ENCODE data around the gene NDUFAF7. TPM values are rescaled to one million over a fixed set of nuclear protein-coding genes. Genes with fewer than 3 reads are reported as not detected.

The NDUFAF7 gene
- polyA plus RNA-seq, 3 donors = 4.7 to 12.2 (median 5.6) TPM

- no peak for TF ChIP-seq CTCF (IDR thresholded peaks at IDR 0.05)
- Histone ChIP-seq H3K4me1 (ENCODE audit: control insufficient read depth in 1 of 2, insufficient read depth in 2 of 2, low read length in 2 of 2) (peaks cover 23 to 27% of the 10 kb centered on the region in 2 donors), H3K9ac (ENCODE audit: insufficient read depth, low read length, poor library complexity, severe bottlenecking) (peak overlapping the region; percentile 88), H3K4me3 (replicated peaks in 1 of 3; ENCODE audit: low read depth in 2 of 3, low read length in 3 of 3) (peak overlapping the region; percentile 70 to 96 (median 87)), H3K79me2 (ENCODE audit: insufficient read depth, low read length) (peaks cover 93% of the 10 kb centered on the region), H2AFZ (ENCODE audit: insufficient read depth, low read depth, low read length, poor library complexity, severe bottlenecking) (peak overlapping the region; percentile 97), H4K20me1 (ENCODE audit: insufficient read depth, low read length) (peaks cover 22% of the 10 kb centered on the region), H3K9me3 (replicated peaks in 1 of 2; ENCODE audit: control insufficient read depth in 1 of 2, insufficient read depth in 1 of 2, low read length in 2 of 2) (no peaks in the 10 kb centered on the region), H3K36me3 (replicated peaks in 1 of 2; ENCODE audit: control insufficient read depth in 1 of 2, insufficient read depth in 2 of 2, low read length in 2 of 2) (peaks cover 18 to 36% of the 10 kb centered on the region in 2 donors), H3K27me3 (ENCODE audit: control insufficient read depth in 2 of 2, insufficient read depth in 2 of 2, low read length in 2 of 2) (no peaks in the 10 kb centered on the region), H3K4me2 (replicated peaks; ENCODE audit: extremely low read depth, low read length, poor library complexity, severe bottlenecking) (peak overlapping the region; percentile 97), H3K27ac (ENCODE audit: low read depth in 1 of 2, low read length in 2 of 2) (peak overlapping the region; percentile 86 to 96)
- Mint-ChIP-seq H3K4me3 (no peak overlapping the region), H3K36me3 (peaks cover 39 to 41% of the 10 kb centered on the region in 2 donors), H3K4me1 (peaks cover 4% of the 10 kb centered on the region), H3K27me3 (ENCODE audit: low read depth in 3 of 3) (no peaks in the 10 kb centered on the region), H3K9me3 (no peaks in the 10 kb centered on the region), H3K27ac (no peak overlapping the region)
- WGBS (ENCODE audit: insufficient coverage) = 0% methylated on average over 1 of the region's 8 CpGs
- intact Hi-C loops (cut with micrococcal nuclease) = loop anchor here (1.0 to 5.0 kb wide), 2 partner anchors 12 to 33 kb away; partner anchors contain the start of gene CEBPZOS (in 2 of the 2)
- no peak for DNase-seq
These were observed 877 bp upstream of the NDUFAF7 start for GRCh38 chr2:37230581-37230980.

- no peaks in the 10 kb centered on the region for H3K4me1 Mint-ChIP-seq
- peaks cover 12% of the 10 kb centered on the region for H4K20me1 ChIP-seq (ENCODE audit: insufficient read depth, low read length)
- H3K4me3 ChIP-seq (replicated peaks in 1 of 3; ENCODE audit: low read depth in 2 of 3, low read length in 3 of 3) = peak overlapping the region; percentile 70 to 96 (median 87)
- peak in 1 of 3 donors; percentile 1 for DNase-seq
- peaks cover 0 to 3% (median 0%) of the 10 kb centered on the region in 7 donors for H3K9me3 Mint-ChIP-seq
- H3K36me3 ChIP-seq (replicated peaks in 1 of 2; ENCODE audit: control insufficient read depth in 1 of 2, insufficient read depth in 2 of 2, low read length in 2 of 2) = peaks cover 26 to 30% of the 10 kb centered on the region in 2 donors
- no peaks in the 10 kb centered on the region for H3K27me3 Mint-ChIP-seq (ENCODE audit: low read depth in 3 of 3)
- H3K27me3 ChIP-seq (ENCODE audit: control insufficient read depth in 2 of 2, insufficient read depth in 2 of 2, low read length in 2 of 2) = no peaks in the 10 kb centered on the region
- WGBS (ENCODE audit: insufficient coverage) = 33% methylated on average over 13 of the region's 18 CpGs
- H3K27ac Mint-ChIP-seq = no peak overlapping the region
- H3K4me3 Mint-ChIP-seq = no peak overlapping the region
- H3K4me2 ChIP-seq (replicated peaks; ENCODE audit: extremely low read depth, low read length, poor library complexity, severe bottlenecking) = peak overlapping the region; percentile 97
- H3K36me3 Mint-ChIP-seq = peaks cover 38 to 42% of the 10 kb centered on the region in 2 donors
- H3K9me3 ChIP-seq (replicated peaks in 1 of 2; ENCODE audit: control insufficient read depth in 1 of 2, insufficient read depth in 1 of 2, low read length in 2 of 2) = no peaks in the 10 kb centered on the region
- intact Hi-C loops (cut with micrococcal nuclease) = loop anchor here (5.0 kb wide), 1 partner anchor 35 kb away; the partner anchor contains the start of gene CEBPZOS (in 2 of the 2)
- peak overlapping the region; percentile 86 to 96 for H3K27ac ChIP-seq (ENCODE audit: low read depth in 1 of 2, low read length in 2 of 2)
- peaks cover 78% of the 10 kb centered on the region for H3K79me2 ChIP-seq (ENCODE audit: insufficient read depth, low read length)
- peak overlapping the region; percentile 97 for H2AFZ ChIP-seq (ENCODE audit: insufficient read depth, low read depth, low read length, poor library complexity, severe bottlenecking)
- peaks cover 23 to 27% of the 10 kb centered on the region in 2 donors for H3K4me1 ChIP-seq (ENCODE audit: control insufficient read depth in 1 of 2, insufficient read depth in 2 of 2, low read length in 2 of 2)
- TF ChIP-seq CTCF (IDR thresholded peaks at IDR 0.05) = no peak
- H3K9ac ChIP-seq (ENCODE audit: insufficient read depth, low read length, poor library complexity, severe bottlenecking) = peak overlapping the region; percentile 88
These were observed 874 bp downstream of the NDUFAF7 start for GRCh38 chr2:37232131-37232933.
